GM23338 (cell line): ENCODE data around the gene RPS6KA5. TPM values are rescaled to one million over a fixed set of nuclear protein-coding genes. Genes with fewer than 3 reads are reported as not detected.

Source experiments
- ATAC-seq: fragments of 200-7000 bp; cut with Tn5 transposase; 3 replicates; pipeline ENCODE4 v1.9.1; 2020
- DNase-seq: peaks from one replicate; pipeline ENCODE4 v3.0.0-alpha.2; 2015; ENCODE audit warnings: low spot score
- H2AFZ ChIP-seq: fragments of 200-600 bp; sonication (generic); 2 replicates; pipeline ENCODE4 v1.8.0; 2016; ENCODE audit warnings: antibody characterized with exemption, mild to moderate bottlenecking, moderate library complexity
- H3F3A ChIP-seq: fragments of 200-600 bp; sonication (generic); replicated peaks from 2 replicates; pipeline ENCODE4 v1.8.0; 2017; ENCODE audit warnings: antibody characterized with exemption, mixed run types, low read depth
- H3K27ac ChIP-seq: fragments of 200-600 bp; sonication (generic); 2 replicates; pipeline ENCODE4 v1.6.1; 2016; ENCODE audit warnings: low read depth
- H3K27me3 ChIP-seq: fragments of 200-600 bp; sonication (generic); 2 replicates; pipeline ENCODE4 v1.8.0; 2016; ENCODE audit warnings: mild to moderate bottlenecking, mixed run types, moderate library complexity; ENCODE audit not compliant: insufficient read depth
- H3K36me3 ChIP-seq: fragments of 200-600 bp; sonication (generic); 2 replicates; pipeline ENCODE4 v1.8.0; 2016; ENCODE audit warnings: mild to moderate bottlenecking; ENCODE audit not compliant: insufficient read depth
- H3K4me1 ChIP-seq: fragments of 200-600 bp; sonication (generic); 2 replicates; pipeline ENCODE4 v1.8.0; 2016; ENCODE audit warnings: mild to moderate bottlenecking, moderate library complexity; ENCODE audit not compliant: insufficient read depth
- H3K4me2 ChIP-seq: fragments of 200-600 bp; sonication (generic); 2 replicates; pipeline ENCODE4 v1.7.1; 2017; ENCODE audit warnings: mixed run types
- H3K4me3 ChIP-seq: fragments of 200-600 bp; sonication (generic); 2 replicates; pipeline ENCODE4 v1.6.1; 2016; ENCODE audit warnings: mixed run types
- H3K79me2 ChIP-seq: fragments of 200-600 bp; sonication (generic); replicated peaks from 2 replicates; pipeline ENCODE4 v1.8.0; 2017; ENCODE audit warnings: mild to moderate bottlenecking; ENCODE audit not compliant: insufficient read depth
- H3K9me2 ChIP-seq: fragments of 200-600 bp; sonication (generic); 2 replicates; pipeline ENCODE4 v1.8.0; 2017; ENCODE audit not compliant: insufficient read depth
- H4K20me1 ChIP-seq: fragments of 200-600 bp; sonication (generic); replicated peaks from 2 replicates; pipeline ENCODE4 v1.8.0; 2017; ENCODE audit warnings: mild to moderate bottlenecking; ENCODE audit not compliant: insufficient read depth
- H3K27ac Mint-ChIP-seq: 2 replicates; pipeline ENCODE4 v1.8.0; 2020; ENCODE audit warnings: inconsistent platforms, mild to moderate bottlenecking, moderate library complexity, mixed read lengths
- H3K27me3 Mint-ChIP-seq: 3 replicates; pipeline ENCODE4 v1.8.0; 2022; ENCODE audit warnings: low read depth, mild to moderate bottlenecking, moderate library complexity, mixed read lengths, inconsistent platforms; ENCODE audit not compliant: insufficient read depth, poor library complexity
- H3K36me3 Mint-ChIP-seq: 3 replicates; pipeline ENCODE4 v1.8.0; 2021; ENCODE audit warnings: low read depth, mild to moderate bottlenecking, inconsistent platforms, moderate library complexity, mixed read lengths
- H3K4me1 Mint-ChIP-seq: 3 replicates; pipeline ENCODE4 v1.8.0; 2020; ENCODE audit warnings: mild to moderate bottlenecking, inconsistent platforms, mixed read lengths
- H3K4me3 Mint-ChIP-seq: 3 replicates; pipeline ENCODE4 v1.8.0; 2021; ENCODE audit warnings: moderate library complexity, mild to moderate bottlenecking, inconsistent platforms, mixed read lengths
- H3K9me3 Mint-ChIP-seq: 3 replicates; pipeline ENCODE4 v1.8.0; 2020; ENCODE audit warnings: moderate library complexity, mild to moderate bottlenecking, inconsistent platforms, mixed read lengths
- CREB1 ChIP-seq: fragments of 250-450 bp; sonication (Bioruptor Pico); IDR thresholded peaks from 2 replicates; pipeline ENCODE4 v1.5.0; 2020; ENCODE audit warnings: low read depth, mild to moderate bottlenecking, moderate library complexity
- EZH2phosphoT487 ChIP-seq: fragments of 200-600 bp; sonication (generic); IDR thresholded peaks from one replicate; pipeline ENCODE4 v1.8.1; 2018; ENCODE audit warnings: antibody characterized with exemption; ENCODE audit not compliant: unreplicated experiment
- JUNB ChIP-seq: IDR thresholded peaks from one replicate; pipeline ENCODE4 v1.6.1; 2016; ENCODE audit warnings: antibody characterized with exemption; ENCODE audit not compliant: unreplicated experiment
- POLR2AphosphoS5 ChIP-seq: IDR thresholded peaks from 2 replicates; pipeline ENCODE4 v1.6.1; 2016; ENCODE audit warnings: antibody characterized with exemption, low read depth
- STAT1 ChIP-seq: IDR thresholded peaks from one replicate; pipeline ENCODE4 v1.6.1; 2016; ENCODE audit warnings: antibody characterized with exemption; ENCODE audit not compliant: unreplicated experiment
- ZNF114 ChIP-seq: fragments of 250-450 bp; sonication (Bioruptor Pico); IDR thresholded peaks from 2 replicates; pipeline ENCODE4 v1.5.0; 2020; ENCODE audit warnings: mild to moderate bottlenecking, moderate library complexity
- ZNF462 ChIP-seq: fragments of 250-450 bp; sonication (Bioruptor Pico); IDR thresholded peaks from 2 replicates; pipeline ENCODE4 v1.5.0; 2020; ENCODE audit warnings: mild to moderate bottlenecking, moderate library complexity
- polyA plus RNA-seq: library from polyadenylated mRNA; unstranded; fragments of >200 nt; fragmentation: Nextera tagmentation; extraction: Ambion mirVana; gene quantifications from 2 replicates; pipeline ENCODE4 v1.2.1, GENCODE V29; 2016
- total RNA-seq: library from RNA; depleted of rRNA; stranded (reverse); fragments of >200 nt; shearing (Covaris generic); gene quantifications from 2 replicates; pipeline ENCODE4 v1.2.3, GENCODE V29; 2014
- TF ChIP-seq, protein P1 (sequence below): IDR thresholded peaks from 2 replicates; pipeline ENCODE4 v1.6.1; 2016; ENCODE audit warnings: antibody characterized with exemption
- TF ChIP-seq, protein P2 (sequence below): IDR thresholded peaks from one replicate; pipeline ENCODE4 v1.6.1; 2018; ENCODE audit warnings: antibody characterized with exemption; ENCODE audit not compliant: unreplicated experiment

RPS6KA5 gene
- total and polyA plus RNA-seq, 2 experiments from 2014 or later = 2.1 to 2.4 TPM

GRCh38 chr14:90907178-90907577, 153.3 kb downstream of the RPS6KA5 start (continued):
- no peak for TF ChIP-seq ZNF462 (CRISPR knock-in tag)
- no peak for TF ChIP-seq STAT1
- no peak for TF ChIP-seq POLR2AphosphoS5
- TF ChIP-seq CREB1 (CRISPR knock-in tag) = no peak
- TF ChIP-seq EZH2phosphoT487 = no peak
- TF ChIP-seq, protein P1, sequence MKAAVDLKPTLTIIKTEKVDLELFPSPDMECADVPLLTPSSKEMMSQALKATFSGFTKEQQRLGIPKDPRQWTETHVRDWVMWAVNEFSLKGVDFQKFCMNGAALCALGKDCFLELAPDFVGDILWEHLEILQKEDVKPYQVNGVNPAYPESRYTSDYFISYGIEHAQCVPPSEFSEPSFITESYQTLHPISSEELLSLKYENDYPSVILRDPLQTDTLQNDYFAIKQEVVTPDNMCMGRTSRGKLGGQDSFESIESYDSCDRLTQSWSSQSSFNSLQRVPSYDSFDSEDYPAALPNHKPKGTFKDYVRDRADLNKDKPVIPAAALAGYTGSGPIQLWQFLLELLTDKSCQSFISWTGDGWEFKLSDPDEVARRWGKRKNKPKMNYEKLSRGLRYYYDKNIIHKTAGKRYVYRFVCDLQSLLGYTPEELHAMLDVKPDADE = no peak
- TF ChIP-seq JUNB = no peak
- no peak for TF ChIP-seq ZNF114 (CRISPR knock-in tag)

DNA sequence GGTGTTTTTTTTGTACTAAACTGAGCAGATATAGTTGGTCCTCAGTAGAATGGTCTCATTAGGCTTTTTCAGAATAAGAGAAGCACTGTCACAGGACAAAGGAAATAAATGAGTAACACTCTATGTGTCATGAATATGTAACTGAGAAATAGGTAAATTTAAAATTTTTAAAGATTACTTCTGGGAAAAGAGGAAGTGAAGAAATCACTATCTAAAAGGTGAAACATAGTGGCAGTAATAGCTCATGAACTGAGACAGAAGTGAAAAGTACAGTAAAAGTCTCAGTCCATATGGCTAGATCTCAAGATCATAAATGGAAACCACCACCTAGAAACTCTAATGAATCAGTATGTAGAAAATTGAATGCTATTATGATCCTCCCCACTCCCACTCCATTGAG, 154.9 kb downstream of the RPS6KA5 start:
- Histone ChIP-seq H4K20me1 (no peaks in the 10 kb centered on the region), H3K79me2 (no peaks in the 10 kb centered on the region), H3K4me1 (no peaks in the 10 kb centered on the region), H3K4me3 (no peak overlapping the region), H2AFZ (no peak overlapping the region), H3F3A (no peaks in the 10 kb centered on the region), H3K9me2 (no peaks in the 10 kb centered on the region), H3K36me3 (no peaks in the 10 kb centered on the region), H3K27ac (no peak overlapping the region), H3K4me2 (no peak overlapping the region), H3K27me3 (no peaks in the 10 kb centered on the region)
- ATAC-seq = no peak
- H3K36me3 Mint-ChIP-seq = no peaks in the 10 kb centered on the region
- H3K27me3 Mint-ChIP-seq = no peaks in the 10 kb centered on the region
- H3K4me3 Mint-ChIP-seq = no peak overlapping the region
- TF ChIP-seq, protein P2, sequence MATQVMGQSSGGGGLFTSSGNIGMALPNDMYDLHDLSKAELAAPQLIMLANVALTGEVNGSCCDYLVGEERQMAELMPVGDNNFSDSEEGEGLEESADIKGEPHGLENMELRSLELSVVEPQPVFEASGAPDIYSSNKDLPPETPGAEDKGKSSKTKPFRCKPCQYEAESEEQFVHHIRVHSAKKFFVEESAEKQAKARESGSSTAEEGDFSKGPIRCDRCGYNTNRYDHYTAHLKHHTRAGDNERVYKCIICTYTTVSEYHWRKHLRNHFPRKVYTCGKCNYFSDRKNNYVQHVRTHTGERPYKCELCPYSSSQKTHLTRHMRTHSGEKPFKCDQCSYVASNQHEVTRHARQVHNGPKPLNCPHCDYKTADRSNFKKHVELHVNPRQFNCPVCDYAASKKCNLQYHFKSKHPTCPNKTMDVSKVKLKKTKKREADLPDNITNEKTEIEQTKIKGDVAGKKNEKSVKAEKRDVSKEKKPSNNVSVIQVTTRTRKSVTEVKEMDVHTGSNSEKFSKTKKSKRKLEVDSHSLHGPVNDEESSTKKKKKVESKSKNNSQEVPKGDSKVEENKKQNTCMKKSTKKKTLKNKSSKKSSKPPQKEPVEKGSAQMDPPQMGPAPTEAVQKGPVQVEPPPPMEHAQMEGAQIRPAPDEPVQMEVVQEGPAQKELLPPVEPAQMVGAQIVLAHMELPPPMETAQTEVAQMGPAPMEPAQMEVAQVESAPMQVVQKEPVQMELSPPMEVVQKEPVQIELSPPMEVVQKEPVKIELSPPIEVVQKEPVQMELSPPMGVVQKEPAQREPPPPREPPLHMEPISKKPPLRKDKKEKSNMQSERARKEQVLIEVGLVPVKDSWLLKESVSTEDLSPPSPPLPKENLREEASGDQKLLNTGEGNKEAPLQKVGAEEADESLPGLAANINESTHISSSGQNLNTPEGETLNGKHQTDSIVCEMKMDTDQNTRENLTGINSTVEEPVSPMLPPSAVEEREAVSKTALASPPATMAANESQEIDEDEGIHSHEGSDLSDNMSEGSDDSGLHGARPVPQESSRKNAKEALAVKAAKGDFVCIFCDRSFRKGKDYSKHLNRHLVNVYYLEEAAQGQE = no peak
- no peak for TF ChIP-seq ZNF114 (CRISPR knock-in tag)
- no peak overlapping the region for H3K27ac Mint-ChIP-seq
- peaks cover 3% of the 10 kb centered on the region; the same call in 1 of the 3 replicates for H3K4me1 Mint-ChIP-seq
- H3K9me3 Mint-ChIP-seq = no peaks in the 10 kb centered on the region
- DNase-seq = no peak
